KG1 (cell line): ENCODE results near the gene C5orf22.
"Not testable (repeated sequence)": the region's sequence is repeated elsewhere in the genome, so short reads cannot be mapped to it uniquely, and the experiment has no call there.

ENCODE experiments used
- DNase-seq: peaks from one replicate; lab custom pipeline; 2025; lab: John Stamatoyannopoulos, UW

The C5orf22 gene

DNA sequence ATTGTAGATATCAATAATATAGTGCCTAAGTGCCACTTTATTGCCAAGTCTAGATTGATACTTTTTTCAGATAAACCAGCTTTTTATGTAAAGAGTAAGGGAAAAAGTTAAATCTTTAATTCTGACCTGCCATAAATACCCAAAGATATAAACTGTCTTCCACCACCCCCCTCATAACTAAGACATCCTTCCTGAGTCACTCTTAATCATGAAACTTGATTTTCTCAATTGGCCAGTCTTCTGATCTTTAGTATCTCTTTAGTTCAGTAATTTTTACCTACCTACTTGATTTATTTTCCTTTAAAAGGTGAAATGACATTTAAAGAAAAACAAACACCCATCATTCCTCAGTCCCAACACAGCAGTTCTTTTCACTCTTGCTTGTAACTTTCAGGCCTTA lies 21.8 kb downstream of the C5orf22 start:
- no peak for DNase-seq

DNA sequence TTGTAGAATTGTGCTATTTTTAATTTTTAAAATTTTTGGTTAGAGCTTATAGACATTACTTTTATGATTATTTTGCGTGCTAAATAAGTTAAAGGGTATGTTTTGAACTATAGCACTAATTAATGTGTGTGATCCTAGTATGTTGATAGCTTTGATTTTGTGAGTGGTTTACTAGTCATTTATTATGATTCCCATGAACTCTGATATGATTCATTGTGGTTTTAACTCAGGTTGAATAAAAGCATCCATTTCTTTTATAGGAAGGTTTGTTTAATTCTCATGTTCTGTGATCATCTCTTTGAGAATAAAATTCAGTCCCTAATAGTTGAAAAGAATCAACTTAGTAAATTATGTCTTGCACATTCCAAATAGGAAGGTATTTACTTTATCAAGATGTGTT lies 22.5 kb downstream of the C5orf22 start:
- DNase-seq = no peak

DNA sequence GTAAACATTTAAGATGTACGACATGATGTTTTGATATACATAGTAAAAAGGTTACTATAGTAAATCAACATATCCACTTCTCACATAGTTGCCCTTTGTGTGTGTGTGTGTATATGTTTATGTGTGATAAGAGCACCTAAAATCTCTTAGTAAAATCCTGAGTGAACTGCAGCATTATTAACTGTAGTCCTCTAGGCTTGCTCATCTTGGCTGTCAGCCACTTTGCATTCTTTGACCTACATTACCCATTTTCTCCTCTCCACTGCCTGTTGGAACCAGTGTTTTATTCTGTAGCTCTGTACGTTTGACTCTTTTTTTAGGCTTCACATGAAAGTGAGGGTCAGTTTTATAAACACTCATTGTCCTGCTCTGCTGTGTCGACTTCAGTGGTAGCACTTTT lies 24.4 kb downstream of the C5orf22 start:
- no peak for DNase-seq

DNA sequence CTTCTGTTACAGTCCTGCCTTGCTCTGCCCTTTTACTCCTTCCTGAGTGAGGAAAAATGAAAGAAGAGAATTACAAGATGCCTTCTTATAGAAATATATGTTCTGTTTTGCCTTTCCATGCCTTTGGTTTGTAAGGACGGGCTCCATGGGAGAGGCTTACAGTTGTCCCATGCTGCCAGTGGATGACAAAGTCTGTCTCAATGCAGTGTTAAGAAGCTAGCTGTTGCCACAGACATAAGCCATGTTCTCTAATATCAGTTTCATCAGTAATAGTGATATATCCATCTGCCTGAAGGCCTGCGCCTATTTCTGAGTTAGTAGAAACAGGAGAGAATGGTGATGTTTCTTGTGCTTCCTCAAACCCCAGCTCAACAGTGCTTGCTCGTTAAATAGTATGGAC lies 27.8 kb downstream of the C5orf22 start:
- DNase-seq = no peak

DNA sequence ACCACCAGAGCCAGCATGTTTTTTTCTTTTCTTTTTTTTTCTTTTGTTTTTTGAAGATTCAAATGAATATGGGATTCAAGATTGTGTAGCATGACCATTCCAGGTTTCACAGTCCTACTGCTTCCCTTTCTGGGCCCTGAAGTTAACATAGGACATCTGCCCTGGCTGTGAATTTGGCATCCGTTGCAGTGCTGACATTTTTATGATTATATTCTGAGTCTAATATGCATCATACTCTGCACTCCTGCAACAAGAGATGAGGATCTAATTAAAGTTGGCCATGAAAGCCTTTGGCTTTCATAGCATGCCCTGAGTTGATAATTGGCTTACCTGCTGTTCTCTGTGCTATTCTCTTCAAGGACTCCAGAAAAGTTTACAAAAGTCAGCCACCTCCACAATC lies 29.8 kb downstream of the C5orf22 start:
- DNase-seq = no peak

DNA sequence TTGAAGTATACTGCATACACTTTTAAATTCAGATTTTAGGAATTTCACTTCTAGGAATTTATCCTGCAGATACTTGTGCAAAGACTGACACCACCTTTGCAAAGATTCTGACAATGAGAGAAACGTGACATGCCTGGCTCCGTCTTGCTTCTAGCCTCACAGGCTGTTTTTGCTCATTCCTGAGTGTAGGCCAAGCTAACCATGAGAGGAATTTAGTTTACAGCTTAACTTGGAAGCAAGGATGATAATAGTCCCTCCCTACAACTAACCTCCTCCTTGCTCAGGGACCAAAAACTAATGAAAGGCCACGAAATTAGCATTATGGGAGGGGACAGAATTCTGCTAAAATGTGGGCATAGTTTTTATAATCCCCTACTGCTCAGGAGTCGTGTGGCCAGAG lies 31.1 kb downstream of the C5orf22 start:
- DNase-seq = no peak

GRCh38 chr5:31566362-31566761 lies 34.3 kb downstream of the C5orf22 start:
- not testable (repeated sequence) for DNase-seq

GRCh38 chr5:31568302-31568835 lies 36.3 kb downstream of the C5orf22 start:
- DNase-seq = no peak

DNA sequence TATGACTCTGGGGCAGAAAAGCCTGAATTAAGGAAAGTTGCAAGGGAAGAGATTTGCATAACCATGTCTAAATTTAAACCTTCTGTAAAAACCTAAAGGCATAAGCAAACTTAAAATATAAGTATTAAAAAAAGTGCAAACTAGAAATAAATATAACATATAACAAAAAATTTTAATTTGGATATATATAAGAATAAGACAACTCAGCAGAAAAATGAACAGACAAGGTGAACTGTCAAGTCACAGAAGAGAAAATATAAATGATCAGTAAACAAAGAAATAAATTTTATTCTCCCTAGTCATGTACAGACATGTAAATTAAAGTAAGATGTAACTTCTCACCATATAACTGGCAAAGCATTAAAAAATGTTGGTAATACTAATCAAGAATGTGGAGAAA lies 37.0 kb downstream of the C5orf22 start:
- DNase-seq = no peak

DNA sequence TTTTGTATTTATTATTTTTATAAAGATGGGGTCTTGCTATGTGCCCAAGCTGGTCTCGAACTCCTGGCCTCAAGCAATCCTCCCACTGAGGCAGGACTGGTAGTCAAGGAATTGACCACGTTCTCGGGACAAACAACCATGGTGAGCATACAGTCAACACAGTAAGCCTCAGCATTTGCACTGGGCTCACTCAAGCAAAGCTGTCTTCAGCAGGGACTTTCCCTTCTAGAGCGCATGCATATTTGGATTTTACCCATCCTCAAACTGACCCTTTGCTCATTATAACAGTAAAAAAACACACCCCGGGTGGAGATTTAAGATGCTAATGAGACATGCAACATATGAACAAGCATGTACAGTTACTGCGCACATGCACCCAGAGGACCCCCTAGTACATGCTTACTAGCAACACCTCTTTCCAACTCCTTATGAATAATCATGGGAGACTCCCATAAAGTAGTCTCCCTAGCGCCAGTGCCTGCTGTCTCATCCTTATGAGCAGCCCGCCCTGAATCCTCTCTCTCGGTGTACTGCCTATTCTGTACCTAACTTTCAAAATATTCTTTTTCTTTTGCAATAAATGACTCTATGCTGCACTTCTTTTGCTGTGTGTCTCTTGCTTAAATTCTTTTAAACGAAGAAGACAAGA lies 41.5 kb downstream of the C5orf22 start:
- DNase-seq = no peak

- DNase-seq = no peak
Observed at GRCh38 chr5:31574772-31575171, 42.7 kb downstream of the C5orf22 start.

- DNase-seq = no peak
Observed at GRCh38 chr5:31577438-31577837, 45.3 kb downstream of the C5orf22 start.

GRCh38 chr5:31579558-31579957 lies 47.5 kb downstream of the C5orf22 start:
- no peak for DNase-seq

- peak; percentile 17 for DNase-seq
Observed at GRCh38 chr5:31581498-31582099, 49.5 kb downstream of the C5orf22 start.

GRCh38 chr5:31583129-31583528 lies 51.0 kb downstream of the C5orf22 start:
- DNase-seq = no peak

GRCh38 chr5:31585166-31585894 lies 53.2 kb downstream of the C5orf22 start:
- DNase-seq = no peak

GRCh38 chr5:31585895-31586270 lies 53.8 kb downstream of the C5orf22 start:
- no peak for DNase-seq

- no peak for DNase-seq
Observed at GRCh38 chr5:31587546-31587945, 55.4 kb downstream of the C5orf22 start.

DNA sequence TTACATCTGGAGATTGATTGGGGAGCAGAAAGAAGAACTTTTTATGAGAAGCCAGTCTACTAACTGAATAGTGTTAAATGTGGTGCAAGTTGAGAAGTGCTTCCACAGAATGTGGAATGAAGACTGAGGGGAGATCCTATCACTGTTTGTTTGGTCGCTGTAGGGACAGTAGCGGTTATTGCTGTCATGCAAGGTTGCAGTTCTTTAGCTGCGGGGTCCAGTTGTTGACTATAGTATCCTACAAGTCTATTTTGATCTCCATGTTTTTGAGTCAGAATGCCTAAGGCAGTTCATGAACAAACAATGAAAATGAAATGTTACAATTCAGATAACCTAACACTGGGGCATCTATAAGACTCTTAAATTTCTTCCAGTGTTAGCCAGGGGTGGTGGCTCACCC lies 61.6 kb downstream of the C5orf22 start:
- no peak for DNase-seq

DNA sequence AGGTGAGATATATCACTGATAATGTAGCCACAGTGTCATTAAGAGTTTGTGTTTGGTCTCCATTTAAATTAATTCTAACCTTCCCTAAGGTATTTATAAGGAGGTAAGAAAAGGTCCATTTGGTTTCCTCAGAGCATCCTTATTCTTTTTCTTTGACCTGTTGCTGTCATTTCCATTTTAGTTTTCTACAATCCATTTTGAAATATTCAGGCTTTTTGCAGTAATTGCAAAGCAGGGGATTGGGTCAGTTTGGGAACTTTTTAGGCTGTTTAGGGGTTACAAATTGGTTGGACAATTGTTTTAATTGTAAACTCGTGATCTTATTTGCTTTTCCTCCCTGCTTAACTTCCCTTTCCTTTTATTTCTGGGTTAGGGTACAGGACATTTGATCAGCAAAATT lies 64.3 kb downstream of the C5orf22 start:
- no peak for DNase-seq

- DNase-seq = no peak
Observed at GRCh38 chr5:31598640-31599611, 66.8 kb downstream of the C5orf22 start.

- not testable (repeated sequence) for DNase-seq
Observed at GRCh38 chr5:31602305-31602704, 70.2 kb downstream of the C5orf22 start.
